Measurements from ENCODE around the gene CNOT4.
"Not testable (repeated sequence)": the region's sequence is repeated elsewhere in the genome, so short reads cannot be mapped to it uniquely, and the experiment has no call there.

The CNOT4 gene

GRCh38 chr7:135366843-135367508 is 142.9 kb downstream of the CNOT4 start:
- H3K4me1 ChIP-seq (ENCODE audit: control insufficient read depth, insufficient read depth, low read length), result no peaks in the 10 kb centered on the region
- H3K36me3 ChIP-seq (ENCODE audit: control insufficient read depth, insufficient read depth, low read length), result no peaks in the 10 kb centered on the region
- H3K4me3 ChIP-seq (ENCODE audit: low read length), result no peak overlapping the region
- no peak overlapping the region for H3K9ac ChIP-seq (ENCODE audit: low read length)
- H3K9me3 ChIP-seq (ENCODE audit: control insufficient read depth, low read length), result no peaks in the 10 kb centered on the region
- no peaks in the 10 kb centered on the region for H3K27me3 ChIP-seq (ENCODE audit: control insufficient read depth, insufficient read depth, low read length)

DNA sequence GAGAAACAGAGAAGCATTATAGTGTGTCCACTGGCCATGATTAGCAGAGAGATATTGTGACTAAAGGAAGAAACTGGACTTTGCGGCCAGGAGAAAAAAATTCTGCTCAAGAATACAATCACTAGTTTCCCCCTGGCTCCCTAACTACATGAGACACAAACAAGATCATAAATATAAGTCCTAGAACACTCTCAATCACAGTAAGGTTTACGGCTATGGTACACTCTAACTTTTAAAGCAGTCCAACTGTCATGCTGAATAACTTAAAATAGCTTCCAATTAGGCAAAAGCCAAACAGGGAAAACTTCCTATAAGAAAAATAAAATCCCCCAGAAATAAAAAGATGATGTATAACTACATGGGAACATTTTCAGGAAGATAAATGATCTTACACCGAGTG is 144.2 kb downstream of the CNOT4 start:
- no peaks in the 10 kb centered on the region for H3K36me3 ChIP-seq (ENCODE audit: control insufficient read depth, insufficient read depth, low read length)
- H3K9me3 ChIP-seq (ENCODE audit: control insufficient read depth, low read length), result no peaks in the 10 kb centered on the region
- no peak overlapping the region for H3K9ac ChIP-seq (ENCODE audit: low read length)
- no peaks in the 10 kb centered on the region for H3K4me1 ChIP-seq (ENCODE audit: control insufficient read depth, insufficient read depth, low read length)
- H3K4me3 ChIP-seq (ENCODE audit: low read length), result no peak overlapping the region
- no peaks in the 10 kb centered on the region for H3K27me3 ChIP-seq (ENCODE audit: control insufficient read depth, insufficient read depth, low read length)

GRCh38 chr7:135364206-135364605 is 145.7 kb downstream of the CNOT4 start:
- Histone ChIP-seq H3K9me3 (ENCODE audit: control insufficient read depth, low read length) (no peaks in the 10 kb centered on the region), H3K4me3 (ENCODE audit: low read length) (no peak overlapping the region), H3K36me3 (ENCODE audit: control insufficient read depth, insufficient read depth, low read length) (no peaks in the 10 kb centered on the region), H3K27me3 (ENCODE audit: control insufficient read depth, insufficient read depth, low read length) (no peaks in the 10 kb centered on the region), H3K9ac (ENCODE audit: low read length) (no peak overlapping the region), H3K4me1 (ENCODE audit: control insufficient read depth, insufficient read depth, low read length) (no peaks in the 10 kb centered on the region)

DNA sequence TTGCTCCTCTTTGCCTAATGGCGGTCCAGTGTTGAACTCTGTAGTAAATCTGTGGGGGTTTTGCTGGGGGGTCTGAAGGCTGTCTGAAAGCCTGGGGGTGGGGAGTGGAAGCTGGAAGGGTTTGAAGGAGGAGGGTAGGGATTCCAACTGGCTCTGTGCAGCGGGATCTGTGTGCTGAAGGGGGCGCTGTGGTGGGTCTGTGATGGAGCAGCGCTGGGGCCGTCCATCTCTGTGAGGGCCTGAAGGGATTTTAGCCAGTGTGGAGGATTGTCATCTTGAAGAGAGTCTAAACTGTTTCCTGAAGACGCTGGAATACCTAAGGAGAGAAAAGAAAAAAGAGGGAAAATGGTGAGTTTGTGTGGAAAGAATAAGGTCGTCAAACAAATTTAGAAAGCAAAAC is 147.0 kb downstream of the CNOT4 start:
- H3K9ac ChIP-seq (ENCODE audit: low read length), result no peak overlapping the region
- no peaks in the 10 kb centered on the region for H3K27me3 ChIP-seq (ENCODE audit: control insufficient read depth, insufficient read depth, low read length)
- H3K9me3 ChIP-seq (ENCODE audit: control insufficient read depth, low read length), result no peaks in the 10 kb centered on the region
- no peaks in the 10 kb centered on the region for H3K36me3 ChIP-seq (ENCODE audit: control insufficient read depth, insufficient read depth, low read length)
- no peaks in the 10 kb centered on the region for H3K4me1 ChIP-seq (ENCODE audit: control insufficient read depth, insufficient read depth, low read length)
- H3K4me3 ChIP-seq (ENCODE audit: low read length), result no peak overlapping the region

GRCh38 chr7:135361788-135362187 is 148.1 kb downstream of the CNOT4 start:
- Histone ChIP-seq H3K9me3 (ENCODE audit: control insufficient read depth, low read length) (no peaks in the 10 kb centered on the region), H3K4me3 (ENCODE audit: low read length) (no peak overlapping the region), H3K4me1 (ENCODE audit: control insufficient read depth, insufficient read depth, low read length) (no peaks in the 10 kb centered on the region), H3K27me3 (ENCODE audit: control insufficient read depth, insufficient read depth, low read length) (no peaks in the 10 kb centered on the region), H3K9ac (ENCODE audit: low read length) (no peak overlapping the region), H3K36me3 (ENCODE audit: control insufficient read depth, insufficient read depth, low read length) (no peaks in the 10 kb centered on the region)

DNA sequence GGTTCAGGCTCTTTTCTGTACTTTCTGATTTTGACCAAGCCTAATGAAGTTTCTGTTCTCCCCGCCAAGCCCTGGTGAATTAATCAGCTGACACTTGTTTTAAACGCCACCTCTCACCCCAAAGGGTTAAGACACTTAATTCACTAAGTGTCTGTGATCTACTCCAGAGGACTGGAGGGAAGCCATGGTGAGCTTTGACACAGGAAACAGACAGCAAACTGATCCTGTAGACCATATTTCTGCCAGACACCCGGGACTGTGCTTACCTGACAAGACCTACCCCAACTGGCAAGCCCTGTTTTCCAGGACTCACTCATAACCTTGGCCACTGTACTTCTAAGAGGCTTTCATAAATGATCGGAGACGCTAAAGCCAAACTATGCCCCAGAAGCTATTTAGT is 150.3 kb downstream of the CNOT4 start:
- H3K9me3 ChIP-seq (ENCODE audit: control insufficient read depth, low read length), result no peaks in the 10 kb centered on the region
- no peaks in the 10 kb centered on the region for H3K36me3 ChIP-seq (ENCODE audit: control insufficient read depth, insufficient read depth, low read length)
- H3K4me3 ChIP-seq (ENCODE audit: low read length), result no peak overlapping the region
- H3K4me1 ChIP-seq (ENCODE audit: control insufficient read depth, insufficient read depth, low read length), result no peaks in the 10 kb centered on the region
- no peaks in the 10 kb centered on the region for H3K27me3 ChIP-seq (ENCODE audit: control insufficient read depth, insufficient read depth, low read length)
- no peak overlapping the region for H3K9ac ChIP-seq (ENCODE audit: low read length)

DNA sequence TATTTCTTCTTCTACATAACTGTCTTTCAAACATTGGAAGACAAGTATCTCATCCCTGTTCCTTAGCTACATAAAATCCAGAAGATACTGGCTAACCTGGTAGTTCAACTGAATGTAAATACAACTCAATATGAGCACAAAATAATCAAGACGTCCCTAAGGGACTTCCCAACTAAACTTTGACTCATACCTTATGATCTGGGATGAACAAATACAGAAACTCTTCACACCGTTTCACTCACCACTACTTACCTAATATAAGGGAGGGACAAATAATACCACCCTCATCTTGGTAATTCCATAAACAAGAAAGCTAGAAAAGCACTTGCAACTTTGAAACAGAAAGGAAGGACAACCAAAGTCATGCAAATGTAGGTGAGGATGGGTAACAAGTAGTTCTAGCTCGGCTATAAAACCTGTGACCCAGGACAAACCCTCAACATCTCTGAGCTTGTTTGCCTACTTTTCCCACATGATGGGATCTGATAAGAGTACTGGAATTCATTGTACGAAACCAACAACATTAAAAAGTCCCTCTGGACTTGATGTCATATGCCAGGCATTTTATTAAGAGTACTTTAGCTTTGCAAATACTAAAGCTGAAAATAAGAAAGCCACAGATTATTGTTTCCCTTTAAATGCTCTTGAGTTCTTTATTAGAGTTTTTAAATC is 154.4 kb downstream of the CNOT4 start:
- Histone ChIP-seq H3K4me3 (ENCODE audit: low read length) (no peak overlapping the region), H3K27me3 (ENCODE audit: control insufficient read depth, insufficient read depth, low read length) (no peaks in the 10 kb centered on the region), H3K9me3 (ENCODE audit: control insufficient read depth, low read length) (no peaks in the 10 kb centered on the region), H3K4me1 (ENCODE audit: control insufficient read depth, insufficient read depth, low read length) (no peaks in the 10 kb centered on the region), H3K36me3 (ENCODE audit: control insufficient read depth, insufficient read depth, low read length) (no peaks in the 10 kb centered on the region), H3K9ac (ENCODE audit: low read length) (no peak overlapping the region)

- Histone ChIP-seq H3K36me3 (ENCODE audit: control insufficient read depth, insufficient read depth, low read length) (no peaks in the 10 kb centered on the region), H3K27me3 (ENCODE audit: control insufficient read depth, insufficient read depth, low read length) (no peaks in the 10 kb centered on the region), H3K9ac (ENCODE audit: low read length) (no peak overlapping the region), H3K4me3 (ENCODE audit: low read length) (no peak overlapping the region), H3K4me1 (ENCODE audit: control insufficient read depth, insufficient read depth, low read length) (no peaks in the 10 kb centered on the region), H3K9me3 (ENCODE audit: control insufficient read depth, low read length) (no peaks in the 10 kb centered on the region)
Measured at GRCh38 chr7:135353832-135354231, 156.1 kb downstream of the CNOT4 start.

GRCh38 chr7:135352285-135352684 is 157.6 kb downstream of the CNOT4 start:
- Histone ChIP-seq H3K9me3 (ENCODE audit: control insufficient read depth, low read length) (no peaks in the 10 kb centered on the region), H3K4me3 (ENCODE audit: low read length) (no peak overlapping the region), H3K9ac (ENCODE audit: low read length) (no peak overlapping the region), H3K27me3 (ENCODE audit: control insufficient read depth, insufficient read depth, low read length) (no peaks in the 10 kb centered on the region), H3K36me3 (ENCODE audit: control insufficient read depth, insufficient read depth, low read length) (no peaks in the 10 kb centered on the region), H3K4me1 (ENCODE audit: control insufficient read depth, insufficient read depth, low read length) (no peaks in the 10 kb centered on the region)

- H3K27me3 ChIP-seq (ENCODE audit: control insufficient read depth, insufficient read depth, low read length); H3K4me3 ChIP-seq (ENCODE audit: low read length); H3K4me1 ChIP-seq (ENCODE audit: control insufficient read depth, insufficient read depth, low read length); H3K9me3 ChIP-seq (ENCODE audit: control insufficient read depth, low read length); H3K9ac ChIP-seq (ENCODE audit: low read length); H3K36me3 ChIP-seq (ENCODE audit: control insufficient read depth, insufficient read depth, low read length): not testable (repeated sequence)
Measured at GRCh38 chr7:135351070-135351469, 158.8 kb downstream of the CNOT4 start.

- Histone ChIP-seq H3K27me3 (ENCODE audit: control insufficient read depth, insufficient read depth, low read length) (no peaks in the 10 kb centered on the region), H3K4me1 (ENCODE audit: control insufficient read depth, insufficient read depth, low read length) (no peaks in the 10 kb centered on the region), H3K36me3 (ENCODE audit: control insufficient read depth, insufficient read depth, low read length) (no peaks in the 10 kb centered on the region), H3K4me3 (ENCODE audit: low read length) (no peak overlapping the region), H3K9me3 (ENCODE audit: control insufficient read depth, low read length) (no peaks in the 10 kb centered on the region), H3K9ac (ENCODE audit: low read length) (no peak overlapping the region)
Measured at GRCh38 chr7:135349746-135350145, 160.2 kb downstream of the CNOT4 start.

DNA sequence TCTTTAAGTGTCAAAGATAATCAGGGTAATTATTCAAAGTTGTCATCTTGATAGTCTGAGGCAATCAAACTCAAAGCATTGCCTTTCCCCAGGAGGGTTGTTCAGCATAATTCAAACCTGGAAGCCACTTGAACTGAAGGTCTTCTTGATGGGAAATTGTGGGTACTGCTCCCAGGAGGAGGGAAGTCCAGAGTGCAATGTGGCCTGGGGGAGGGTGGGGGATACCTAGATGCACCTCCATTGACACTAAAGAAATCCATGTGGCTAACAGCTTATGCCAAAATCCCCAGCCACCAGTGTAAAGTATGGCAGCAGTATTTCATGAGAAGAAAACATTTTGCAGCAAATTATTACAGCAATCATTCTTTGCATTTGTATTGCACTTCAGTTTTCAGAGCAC is 161.4 kb downstream of the CNOT4 start:
- no peaks in the 10 kb centered on the region for H3K9me3 ChIP-seq (ENCODE audit: control insufficient read depth, low read length)
- H3K27me3 ChIP-seq (ENCODE audit: control insufficient read depth, insufficient read depth, low read length), result no peaks in the 10 kb centered on the region
- H3K36me3 ChIP-seq (ENCODE audit: control insufficient read depth, insufficient read depth, low read length), result no peaks in the 10 kb centered on the region
- H3K4me3 ChIP-seq (ENCODE audit: low read length), result no peak overlapping the region
- H3K9ac ChIP-seq (ENCODE audit: low read length), result no peak overlapping the region
- H3K4me1 ChIP-seq (ENCODE audit: control insufficient read depth, insufficient read depth, low read length), result no peaks in the 10 kb centered on the region
